ENCODE results near the gene PDZRN3.

PDZRN3 gene

DNA sequence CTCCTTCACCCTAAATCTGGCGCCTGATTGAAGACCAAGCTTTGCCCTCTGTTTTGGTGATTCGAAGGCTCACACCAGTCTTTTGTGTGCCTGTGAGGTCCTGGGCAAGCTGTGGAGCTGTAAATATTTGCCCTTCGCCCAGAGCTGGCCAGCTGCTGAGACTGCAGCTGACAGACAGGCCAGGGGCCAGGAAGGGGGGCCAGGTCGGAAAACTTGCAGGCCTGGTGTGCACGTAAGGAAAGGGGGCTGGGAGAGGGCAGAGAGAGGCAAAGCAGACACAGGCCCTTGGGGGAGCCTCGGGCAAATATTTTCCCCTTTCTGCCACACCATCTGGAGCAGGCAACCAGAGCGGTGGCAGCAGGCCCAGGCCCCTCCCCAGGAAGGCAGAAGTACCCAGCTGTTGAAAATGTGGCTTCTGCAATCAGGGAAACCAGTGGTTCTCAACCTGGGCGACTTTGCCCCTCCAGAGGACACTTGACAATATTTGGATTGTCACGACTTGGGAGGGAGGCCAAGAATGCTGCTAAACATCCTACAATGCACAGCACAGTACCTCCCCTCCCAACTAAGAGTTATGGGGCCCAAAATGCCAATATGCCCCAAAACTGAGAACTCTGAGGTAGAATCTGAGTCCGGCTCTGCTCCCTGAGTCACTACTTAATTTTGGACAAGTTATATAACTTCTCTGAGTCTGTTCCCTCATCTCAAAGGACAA is 2.5 kb downstream of the PDZRN3 start:
- no peak for DNase-seq

DNA sequence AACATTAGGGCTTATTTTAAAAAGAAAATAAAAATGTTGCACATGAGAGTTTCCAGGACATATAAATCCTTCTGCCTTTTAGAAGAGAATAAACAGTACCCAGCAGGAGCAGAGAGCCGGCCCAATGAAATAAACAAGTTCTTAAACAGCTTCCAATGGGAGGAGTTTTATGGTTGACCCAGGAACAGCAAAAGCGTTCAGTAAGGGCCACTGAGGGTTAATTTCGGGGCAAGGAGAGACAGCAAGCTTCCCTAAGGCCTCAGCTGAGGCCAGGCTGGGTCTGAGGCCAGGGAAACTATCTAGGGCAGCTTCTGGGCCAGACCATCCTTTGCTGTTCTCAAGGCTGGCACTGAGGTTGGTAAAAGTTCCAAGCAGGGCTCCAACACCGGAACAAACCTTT is 3.4 kb downstream of the PDZRN3 start:
- DNase-seq: no peak

GRCh38 chr3:73618461-73618860 is 6.3 kb downstream of the PDZRN3 start:
- no peak for DNase-seq

DNA sequence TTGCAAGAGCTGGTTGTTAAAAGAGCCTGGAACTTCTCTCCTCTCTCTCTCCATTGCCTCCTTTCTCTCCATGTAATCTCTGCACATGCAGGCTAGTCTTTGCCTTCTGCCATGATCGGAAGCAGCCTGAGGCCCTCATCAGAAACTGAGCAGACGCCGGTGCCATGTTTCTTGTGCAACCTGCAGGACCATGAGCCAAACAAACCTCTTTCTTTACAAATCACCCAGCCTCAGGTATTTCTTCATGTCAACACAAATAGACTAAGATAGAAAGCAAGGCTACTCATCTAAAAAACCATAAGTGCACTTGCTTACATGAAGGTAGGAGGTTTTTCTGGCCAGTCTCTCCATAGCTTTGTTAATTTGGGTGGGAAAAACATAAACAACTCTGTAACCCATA is 8.7 kb downstream of the PDZRN3 start:
- DNase-seq: no peak

DNA sequence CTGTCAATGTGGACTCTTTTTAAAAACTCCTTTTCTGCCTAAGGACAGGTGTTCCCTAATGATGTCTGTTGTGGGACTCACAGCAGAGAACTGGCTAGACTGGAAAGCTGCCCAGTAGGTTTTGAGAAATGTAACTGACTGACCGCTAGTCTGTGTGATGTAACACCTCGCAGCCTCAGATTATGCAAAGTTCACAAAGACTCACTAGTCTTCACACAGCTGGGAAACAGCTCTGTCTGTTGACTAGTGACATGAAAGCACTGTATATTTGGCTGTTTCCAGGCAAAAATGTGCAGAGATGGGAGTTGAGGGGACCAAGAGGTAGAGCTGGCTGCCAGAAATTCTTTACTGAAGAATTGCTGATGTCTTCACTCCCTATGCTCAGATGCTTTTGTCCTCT is 10.3 kb downstream of the PDZRN3 start:
- no peak for DNase-seq

GRCh38 chr3:73611176-73611575 is 13.6 kb downstream of the PDZRN3 start:
- DNase-seq: no peak

DNA sequence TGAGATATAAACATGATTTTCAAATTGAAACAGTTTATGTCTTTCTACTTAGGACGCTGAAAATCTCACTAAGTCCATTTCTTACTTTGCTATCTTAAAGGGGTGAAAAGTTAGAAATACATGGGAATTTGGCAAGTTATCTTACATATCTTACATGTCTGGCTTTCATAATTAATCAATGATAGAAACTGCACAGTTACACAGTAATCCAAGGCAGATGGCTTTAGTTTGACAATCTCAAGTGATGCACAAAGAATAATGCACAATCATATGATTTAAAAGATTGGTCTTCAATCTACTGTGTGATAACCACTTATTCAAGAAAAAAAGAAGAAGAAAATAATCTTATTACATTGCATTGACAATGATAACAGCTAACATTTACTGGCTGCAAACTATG is 14.2 kb downstream of the PDZRN3 start:
- no peak for DNase-seq

DNA sequence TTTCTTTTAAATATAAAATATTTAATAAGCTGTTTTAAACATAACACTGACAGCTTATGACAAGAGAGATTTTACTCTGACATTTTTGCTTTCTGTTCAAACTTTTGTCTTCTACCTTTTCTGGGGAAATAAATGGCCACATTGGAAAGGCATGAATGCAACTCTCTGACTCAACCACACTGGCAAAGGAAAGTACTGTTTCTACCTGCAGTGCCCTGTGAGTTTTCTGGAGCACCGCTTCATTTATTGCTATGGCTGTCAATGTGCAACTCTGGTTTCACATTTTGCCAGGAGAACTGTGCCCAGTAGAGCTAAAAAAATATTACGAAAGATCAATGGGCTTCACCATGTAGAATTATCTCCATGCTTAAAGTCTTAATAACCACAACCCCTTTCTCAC is 15.1 kb downstream of the PDZRN3 start:
- no peak for DNase-seq

GRCh38 chr3:73609315-73609641 is 15.5 kb downstream of the PDZRN3 start:
- no peak for DNase-seq

DNA sequence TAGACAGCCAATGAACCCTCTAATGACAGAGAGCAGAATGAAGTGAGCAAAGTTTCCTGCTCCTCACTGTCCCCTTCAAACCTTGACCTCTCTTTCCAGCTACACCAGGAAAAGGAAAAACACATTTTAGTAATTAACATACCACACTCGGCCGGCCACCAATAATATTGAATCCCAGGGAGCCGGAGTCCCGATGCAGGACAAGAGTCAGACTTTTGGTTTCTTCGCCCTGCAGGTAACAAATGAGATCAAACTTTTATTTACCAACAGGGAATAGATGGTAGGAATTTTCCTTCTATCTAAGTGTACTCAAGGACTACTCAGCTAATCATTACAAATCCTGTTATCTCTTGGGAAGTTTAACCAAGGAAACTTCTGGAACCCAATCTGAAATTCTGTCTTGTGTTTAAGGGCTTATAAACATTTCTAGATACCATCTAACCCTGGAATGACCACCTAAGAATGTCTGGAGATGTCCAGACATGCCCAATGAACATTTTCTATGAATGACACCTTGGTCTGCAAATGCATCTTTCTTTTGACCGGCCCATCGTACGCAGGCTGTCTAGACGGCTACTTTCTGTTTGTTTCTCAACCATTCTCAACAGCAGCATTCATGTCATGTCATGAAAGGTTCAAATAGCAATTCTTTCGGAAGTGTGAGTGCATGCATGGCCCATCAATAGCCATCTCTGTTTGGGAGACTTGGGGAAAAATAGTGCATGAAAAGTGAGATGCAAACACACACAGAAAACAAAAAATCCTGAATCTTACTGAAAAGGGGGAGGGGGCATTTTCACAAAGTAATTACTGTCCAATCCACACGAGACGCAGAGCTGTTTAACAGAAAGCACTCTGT is 16.1 kb downstream of the PDZRN3 start:
- no peak for DNase-seq

- DNase-seq: no peak
These were observed 18.9 kb downstream of the PDZRN3 start for GRCh38 chr3:73605861-73606260.

DNA sequence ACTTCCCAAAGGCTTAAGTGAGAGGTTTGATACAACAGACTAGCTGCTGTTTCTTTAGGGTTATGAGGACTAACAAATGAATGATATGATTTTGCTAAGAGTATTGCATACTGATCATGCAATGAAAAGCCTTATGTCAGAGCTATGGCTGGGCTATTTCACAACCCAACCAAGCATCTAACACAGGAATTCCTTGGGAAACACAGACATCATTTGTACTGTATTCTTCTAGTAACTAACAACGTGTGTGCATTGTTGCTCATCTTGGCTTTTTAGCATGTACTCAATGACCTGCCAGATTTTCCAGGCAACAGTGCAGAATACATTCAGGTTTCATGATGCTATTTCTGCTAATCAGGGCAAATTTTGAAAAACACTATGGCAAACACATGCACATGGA is 19.3 kb downstream of the PDZRN3 start:
- DNase-seq: no peak

- DNase-seq: no peak
These were observed 20.3 kb downstream of the PDZRN3 start for GRCh38 chr3:73604451-73604850.

- no peak for DNase-seq
These were observed 21.0 kb downstream of the PDZRN3 start for GRCh38 chr3:73603762-73604171.

- peak; percentile 44 for DNase-seq
These were observed 22.6 kb downstream of the PDZRN3 start for GRCh38 chr3:73602170-73602569.

- DNase-seq: no peak
These were observed 23.3 kb downstream of the PDZRN3 start for GRCh38 chr3:73601481-73601880.

DNA sequence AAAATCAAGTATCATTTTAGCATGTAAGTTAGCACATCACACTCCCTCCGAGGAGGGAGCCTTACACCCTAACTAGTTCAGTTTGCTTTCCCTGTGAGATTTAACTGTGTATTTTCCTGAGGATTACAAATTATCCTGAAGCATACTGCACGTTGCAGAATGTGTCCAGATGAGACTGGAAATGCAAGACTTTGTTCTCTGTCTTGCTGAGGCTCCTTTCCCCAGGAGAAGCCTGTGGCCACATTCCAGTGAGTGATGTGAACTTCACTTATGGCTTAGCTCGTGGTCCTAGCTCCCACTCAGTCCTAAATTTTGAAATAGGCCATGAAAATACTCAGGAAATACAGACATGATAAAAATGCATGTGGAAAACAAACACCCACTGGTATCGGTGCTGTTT is 23.7 kb downstream of the PDZRN3 start:
- DNase-seq: no peak

- DNase-seq: no peak
These were observed 24.3 kb downstream of the PDZRN3 start for GRCh38 chr3:73600293-73600938.

- DNase-seq: no peak
These were observed 25.1 kb downstream of the PDZRN3 start for GRCh38 chr3:73599605-73600004.

DNA sequence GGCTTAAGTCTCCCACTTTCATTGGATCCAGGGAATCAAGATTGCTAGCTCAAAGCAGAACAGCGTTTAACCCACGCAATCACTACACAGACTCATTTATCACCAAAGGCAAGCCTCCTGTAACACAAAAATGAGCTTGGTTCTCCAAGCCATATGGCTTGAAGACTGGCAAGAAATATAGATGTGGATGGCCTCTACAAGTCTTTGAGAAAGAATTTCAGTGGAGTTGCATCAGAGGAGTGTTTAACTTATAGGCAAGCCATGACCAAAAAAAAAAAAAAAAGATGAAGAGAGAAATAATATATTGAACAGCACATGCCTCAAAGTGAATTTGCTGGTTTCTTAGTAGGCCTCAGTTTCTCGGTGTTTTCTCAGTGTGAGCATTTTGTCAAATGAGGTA is 27.3 kb downstream of the PDZRN3 start:
- no peak for DNase-seq

GRCh38 chr3:73592154-73593144 is 32.3 kb downstream of the PDZRN3 start:
- no peak for DNase-seq

DNA sequence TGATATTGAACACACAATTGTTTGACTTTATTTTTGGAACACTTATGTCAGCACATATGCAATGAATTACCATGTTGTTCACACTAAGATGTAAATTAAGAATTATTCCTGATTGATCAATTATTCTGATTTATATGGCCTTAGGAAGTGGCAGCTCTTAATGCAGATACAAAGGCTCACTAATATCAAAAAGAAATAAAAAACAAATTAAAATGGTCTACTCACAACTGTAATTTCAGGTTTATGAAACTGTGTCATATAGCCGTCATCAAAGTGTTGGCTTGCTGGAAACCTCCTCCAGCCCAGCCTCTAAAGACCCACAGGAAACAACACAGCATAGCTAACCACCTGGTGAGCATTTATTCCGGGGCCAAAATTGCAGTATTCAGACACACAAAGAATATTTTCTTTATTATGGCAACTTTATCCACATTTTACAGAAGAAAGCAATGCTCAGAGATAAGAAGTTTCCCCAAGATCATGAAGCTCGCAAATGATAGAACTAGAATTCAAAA is 33.4 kb downstream of the PDZRN3 start:
- no peak for DNase-seq

- DNase-seq: no peak
These were observed 38.1 kb downstream of the PDZRN3 start for GRCh38 chr3:73586628-73587027.
